Dendritic cell treated with granulocyte-macrophage colony-stimulating factor and Interleukin-4, amounts not matched to agents 40 ng/mL and 50 ng/mL, for 4 days (primary cell): ENCODE results near the gene DPP3.
"Not testable (repeated sequence)": the region's sequence is repeated elsewhere in the genome, so short reads cannot be mapped to it uniquely, and the experiment has no call there.

Source experiments
- H3K27ac Mint-ChIP-seq: one replicate; pipeline ENCODE4 v1.8.0; 2022; ENCODE audit warnings: mild to moderate bottlenecking, mixed read lengths
- H3K27me3 Mint-ChIP-seq: one replicate; pipeline ENCODE4 v1.8.0; 2022; ENCODE audit warnings: mild to moderate bottlenecking, mixed read lengths
- H3K36me3 Mint-ChIP-seq: one replicate; pipeline ENCODE4 v1.8.0; 2022; ENCODE audit warnings: low read depth, mixed read lengths
- H3K4me1 Mint-ChIP-seq: one replicate; pipeline ENCODE4 v1.8.0; 2022; ENCODE audit warnings: low read depth, mixed read lengths
- H3K4me3 Mint-ChIP-seq: one replicate; pipeline ENCODE4 v1.8.0; 2022; ENCODE audit warnings: mild to moderate bottlenecking, moderate library complexity, mixed read lengths
- H3K9me3 Mint-ChIP-seq: one replicate; pipeline ENCODE4 v1.8.0; 2022; ENCODE audit warnings: mixed read lengths
- intact Hi-C: fragments of 100-400 bp; cut with micrococcal nuclease; formaldehyde crosslinking; loops from one replicate; pipeline ENCODE4 v1.15.0; 2022

The DPP3 gene

GRCh38 chr11:66480117-66480938, at the start of gene DPP3:
Gene DPP3, plus strand, starts transcription at chr11:66480434. Its CDS starts 1,767 bp downstream, at chr11:66482201.
- peaks cover 57% of the 10 kb centered on the region for H3K36me3 Mint-ChIP-seq
- intact Hi-C loops, result loop anchor here (1.0 kb wide), 2 partner anchors 14 to 41 kb away; partner anchors contain the start of gene PELI3
- H3K4me1 Mint-ChIP-seq, result peaks cover 46% of the 10 kb centered on the region
- H3K9me3 Mint-ChIP-seq, result no peaks in the 10 kb centered on the region
- peak within 1 kb of the TSS; percentile 93 for H3K27ac Mint-ChIP-seq
- H3K4me3 Mint-ChIP-seq, result peak within 1 kb of the TSS; percentile 86
- no peaks in the 10 kb centered on the region for H3K27me3 Mint-ChIP-seq

GRCh38 chr11:66431287-66431686, 48.9 kb upstream of the DPP3 start:
- intact Hi-C loops, H3K27me3 Mint-ChIP-seq, H3K4me3 Mint-ChIP-seq, H3K9me3 Mint-ChIP-seq: not testable (repeated sequence)
- Mint-ChIP-seq H3K36me3 (peaks cover 35% of the 10 kb centered on the region), H3K27ac (peak overlapping the region; percentile 11), H3K4me1 (peaks cover 17% of the 10 kb centered on the region)

- H3K27ac Mint-ChIP-seq, H3K4me3 Mint-ChIP-seq, intact Hi-C loops, H3K9me3 Mint-ChIP-seq, H3K27me3 Mint-ChIP-seq: not testable (repeated sequence)
- peaks cover 42% of the 10 kb centered on the region for H3K36me3 Mint-ChIP-seq
- peaks cover 17% of the 10 kb centered on the region for H3K4me1 Mint-ChIP-seq
Measured at GRCh38 chr11:66431871-66432329, 48.3 kb upstream of the DPP3 start.

GRCh38 chr11:66432597-66432996, 47.6 kb upstream of the DPP3 start:
- H3K27me3 Mint-ChIP-seq, result no peaks in the 10 kb centered on the region
- intact Hi-C loops, result no loop called here
- H3K36me3 Mint-ChIP-seq, result peaks cover 45% of the 10 kb centered on the region
- no peaks in the 10 kb centered on the region for H3K9me3 Mint-ChIP-seq
- H3K4me3 Mint-ChIP-seq, result no peak overlapping the region
- H3K4me1 Mint-ChIP-seq, result peaks cover 17% of the 10 kb centered on the region
- peak overlapping the region; percentile 39 for H3K27ac Mint-ChIP-seq

GRCh38 chr11:66437979-66438503, 42.2 kb upstream of the DPP3 start:
- Mint-ChIP-seq H3K36me3 (peaks cover 39% of the 10 kb centered on the region), H3K27me3 (no peaks in the 10 kb centered on the region), H3K9me3 (peaks cover 3% of the 10 kb centered on the region), H3K4me3 (peak overlapping the region; percentile 87), H3K4me1 (peaks cover 16% of the 10 kb centered on the region), H3K27ac (peak overlapping the region; percentile 97)
- intact Hi-C loops, result no loop called here

GRCh38 chr11:66438504-66439466, 41.4 kb upstream of the DPP3 start, which contains the start of gene MRPL11:
Gene MRPL11, minus strand, starts transcription at chr11:66438848. Its CDS starts 94 bp downstream, at chr11:66438754.
- H3K4me3 Mint-ChIP-seq, result peak within 1 kb of the TSS; percentile 87
- H3K4me1 Mint-ChIP-seq, result peaks cover 21% of the 10 kb centered on the region
- peaks cover 10% of the 10 kb centered on the region for H3K9me3 Mint-ChIP-seq
- H3K27ac Mint-ChIP-seq, result peak within 1 kb of the TSS; percentile 97
- intact Hi-C loops, result loop anchor here (1.0 kb wide), 1 partner anchor 42 kb away; the partner anchor contains the start of gene DPP3
- H3K36me3 Mint-ChIP-seq, result peaks cover 37% of the 10 kb centered on the region
- H3K27me3 Mint-ChIP-seq, result no peaks in the 10 kb centered on the region

- intact Hi-C loops, H3K27ac Mint-ChIP-seq: not testable (repeated sequence)
Measured at GRCh38 chr11:66440101-66440939, 39.9 kb upstream of the DPP3 start.

GRCh38 chr11:66440940-66441282, 39.3 kb upstream of the DPP3 start:
- peaks cover 30% of the 10 kb centered on the region for H3K4me1 Mint-ChIP-seq
- H3K27ac Mint-ChIP-seq, H3K9me3 Mint-ChIP-seq, H3K4me3 Mint-ChIP-seq, H3K27me3 Mint-ChIP-seq, intact Hi-C loops: not testable (repeated sequence)
- H3K36me3 Mint-ChIP-seq, result peaks cover 19% of the 10 kb centered on the region

More at GRCh38 chr11:66440101-66440939, 39.9 kb upstream of the DPP3 start:
- Mint-ChIP-seq H3K36me3 (peaks cover 25% of the 10 kb centered on the region), H3K4me1 (peaks cover 30% of the 10 kb centered on the region)
- H3K27me3 Mint-ChIP-seq, H3K4me3 Mint-ChIP-seq, H3K9me3 Mint-ChIP-seq: not testable (repeated sequence)

- Mint-ChIP-seq H3K27me3 (no peaks in the 10 kb centered on the region), H3K27ac (peak overlapping the region; percentile 42), H3K36me3 (peaks cover 2% of the 10 kb centered on the region), H3K4me3 (no peak overlapping the region), H3K9me3 (peaks cover 10% of the 10 kb centered on the region), H3K4me1 (peaks cover 29% of the 10 kb centered on the region)
- intact Hi-C loops, result loop anchor here (2.0 kb wide), 1 partner anchor 15 kb away; no protein-coding TSS in a partner anchor
Measured at GRCh38 chr11:66443602-66444001, 36.6 kb upstream of the DPP3 start.

GRCh38 chr11:66447012-66447411, 33.2 kb upstream of the DPP3 start:
- H3K4me1 Mint-ChIP-seq, result peaks cover 44% of the 10 kb centered on the region
- H3K9me3 Mint-ChIP-seq, result peaks cover 10% of the 10 kb centered on the region
- intact Hi-C loops, result no loop called here
- H3K27me3 Mint-ChIP-seq, result no peaks in the 10 kb centered on the region
- H3K4me3 Mint-ChIP-seq, result no peak overlapping the region
- no peak overlapping the region for H3K27ac Mint-ChIP-seq
- no peaks in the 10 kb centered on the region for H3K36me3 Mint-ChIP-seq

GRCh38 chr11:66448523-66448922, 31.7 kb upstream of the DPP3 start:
- H3K36me3 Mint-ChIP-seq, result no peaks in the 10 kb centered on the region
- H3K4me3 Mint-ChIP-seq, result no peak overlapping the region
- peaks cover 35% of the 10 kb centered on the region for H3K4me1 Mint-ChIP-seq
- H3K27me3 Mint-ChIP-seq, result peaks cover under 1% of the 10 kb centered on the region
- intact Hi-C loops, result no loop called here
- H3K9me3 Mint-ChIP-seq, result peaks cover 2% of the 10 kb centered on the region
- H3K27ac Mint-ChIP-seq, result no peak overlapping the region

- H3K36me3 Mint-ChIP-seq, result no peaks in the 10 kb centered on the region
- H3K27ac Mint-ChIP-seq, result no peak overlapping the region
- H3K9me3 Mint-ChIP-seq, result no peaks in the 10 kb centered on the region
- no peak overlapping the region for H3K4me3 Mint-ChIP-seq
- intact Hi-C loops, result no loop called here
- H3K4me1 Mint-ChIP-seq, result peaks cover 23% of the 10 kb centered on the region
- peaks cover 11% of the 10 kb centered on the region for H3K27me3 Mint-ChIP-seq
Measured at GRCh38 chr11:66450560-66450959, 29.7 kb upstream of the DPP3 start.

GRCh38 chr11:66451663-66452062, 28.6 kb upstream of the DPP3 start:
- Mint-ChIP-seq H3K9me3 (no peaks in the 10 kb centered on the region), H3K4me3 (no peak overlapping the region), H3K27me3 (peaks cover 14% of the 10 kb centered on the region), H3K4me1 (peaks cover 23% of the 10 kb centered on the region), H3K36me3 (no peaks in the 10 kb centered on the region), H3K27ac (no peak overlapping the region)
- intact Hi-C loops, result no loop called here
